Subcutaneous adipose tissue (tissue), 4 donors: Measurements from ENCODE around the gene ARID1A. TPM values are rescaled to one million over a fixed set of nuclear protein-coding genes. Genes with fewer than 3 reads are reported as not detected.

ENCODE experiments used
- total RNA-seq, 4 donors: library from RNA; depleted of rRNA; stranded (reverse); fragments of >200 nt; gene quantifications; one replicate each; pipeline ENCODE4 v1.1.0, GENCODE V29; 2016
- TF ChIP-seq, protein P1 (sequence below): fragments of 450-650 bp; IDR thresholded peaks from one replicate; pipeline ENCODE4 v1.5.1; 2016; ENCODE audit warnings: low read depth, mild to moderate bottlenecking, control low read depth, antibody characterized with exemption, moderate library complexity

ARID1A gene
- total RNA-seq, 4 donors from 2014 or later: 25.1 to 50.7 (median 31.3) TPM

DNA sequence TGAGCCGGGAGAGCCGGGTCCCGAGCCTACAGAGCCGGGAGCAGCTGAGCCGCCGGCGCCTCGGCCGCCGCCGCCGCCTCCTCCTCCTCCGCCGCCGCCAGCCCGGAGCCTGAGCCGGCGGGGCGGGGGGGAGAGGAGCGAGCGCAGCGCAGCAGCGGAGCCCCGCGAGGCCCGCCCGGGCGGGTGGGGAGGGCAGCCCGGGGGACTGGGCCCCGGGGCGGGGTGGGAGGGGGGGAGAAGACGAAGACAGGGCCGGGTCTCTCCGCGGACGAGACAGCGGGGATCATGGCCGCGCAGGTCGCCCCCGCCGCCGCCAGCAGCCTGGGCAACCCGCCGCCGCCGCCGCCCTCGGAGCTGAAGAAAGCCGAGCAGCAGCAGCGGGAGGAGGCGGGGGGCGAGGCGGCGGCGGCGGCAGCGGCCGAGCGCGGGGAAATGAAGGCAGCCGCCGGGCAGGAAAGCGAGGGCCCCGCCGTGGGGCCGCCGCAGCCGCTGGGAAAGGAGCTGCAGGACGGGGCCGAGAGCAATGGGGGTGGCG lies 371 bp downstream of the ARID1A start:
- TF ChIP-seq, protein P1, sequence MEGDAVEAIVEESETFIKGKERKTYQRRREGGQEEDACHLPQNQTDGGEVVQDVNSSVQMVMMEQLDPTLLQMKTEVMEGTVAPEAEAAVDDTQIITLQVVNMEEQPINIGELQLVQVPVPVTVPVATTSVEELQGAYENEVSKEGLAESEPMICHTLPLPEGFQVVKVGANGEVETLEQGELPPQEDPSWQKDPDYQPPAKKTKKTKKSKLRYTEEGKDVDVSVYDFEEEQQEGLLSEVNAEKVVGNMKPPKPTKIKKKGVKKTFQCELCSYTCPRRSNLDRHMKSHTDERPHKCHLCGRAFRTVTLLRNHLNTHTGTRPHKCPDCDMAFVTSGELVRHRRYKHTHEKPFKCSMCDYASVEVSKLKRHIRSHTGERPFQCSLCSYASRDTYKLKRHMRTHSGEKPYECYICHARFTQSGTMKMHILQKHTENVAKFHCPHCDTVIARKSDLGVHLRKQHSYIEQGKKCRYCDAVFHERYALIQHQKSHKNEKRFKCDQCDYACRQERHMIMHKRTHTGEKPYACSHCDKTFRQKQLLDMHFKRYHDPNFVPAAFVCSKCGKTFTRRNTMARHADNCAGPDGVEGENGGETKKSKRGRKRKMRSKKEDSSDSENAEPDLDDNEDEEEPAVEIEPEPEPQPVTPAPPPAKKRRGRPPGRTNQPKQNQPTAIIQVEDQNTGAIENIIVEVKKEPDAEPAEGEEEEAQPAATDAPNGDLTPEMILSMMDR: no peak

DNA sequence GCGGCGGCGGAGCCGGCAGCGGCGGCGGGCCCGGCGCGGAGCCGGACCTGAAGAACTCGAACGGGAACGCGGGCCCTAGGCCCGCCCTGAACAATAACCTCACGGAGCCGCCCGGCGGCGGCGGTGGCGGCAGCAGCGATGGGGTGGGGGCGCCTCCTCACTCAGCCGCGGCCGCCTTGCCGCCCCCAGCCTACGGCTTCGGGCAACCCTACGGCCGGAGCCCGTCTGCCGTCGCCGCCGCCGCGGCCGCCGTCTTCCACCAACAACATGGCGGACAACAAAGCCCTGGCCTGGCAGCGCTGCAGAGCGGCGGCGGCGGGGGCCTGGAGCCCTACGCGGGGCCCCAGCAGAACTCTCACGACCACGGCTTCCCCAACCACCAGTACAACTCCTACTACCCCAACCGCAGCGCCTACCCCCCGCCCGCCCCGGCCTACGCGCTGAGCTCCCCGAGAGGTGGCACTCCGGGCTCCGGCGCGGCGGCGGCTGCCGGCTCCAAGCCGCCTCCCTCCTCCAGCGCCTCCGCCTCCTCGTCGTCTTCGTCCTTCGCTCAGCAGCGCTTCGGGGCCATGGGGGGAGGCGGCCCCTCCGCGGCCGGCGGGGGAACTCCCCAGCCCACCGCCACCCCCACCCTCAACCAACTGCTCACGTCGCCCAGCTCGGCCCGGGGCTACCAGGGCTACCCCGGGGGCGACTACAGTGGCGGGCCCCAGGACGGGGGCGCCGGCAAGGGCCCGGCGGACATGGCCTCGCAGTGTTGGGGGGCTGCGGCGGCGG lies 1.0 kb downstream of the ARID1A start:
- TF ChIP-seq, protein P1: no peak

DNA sequence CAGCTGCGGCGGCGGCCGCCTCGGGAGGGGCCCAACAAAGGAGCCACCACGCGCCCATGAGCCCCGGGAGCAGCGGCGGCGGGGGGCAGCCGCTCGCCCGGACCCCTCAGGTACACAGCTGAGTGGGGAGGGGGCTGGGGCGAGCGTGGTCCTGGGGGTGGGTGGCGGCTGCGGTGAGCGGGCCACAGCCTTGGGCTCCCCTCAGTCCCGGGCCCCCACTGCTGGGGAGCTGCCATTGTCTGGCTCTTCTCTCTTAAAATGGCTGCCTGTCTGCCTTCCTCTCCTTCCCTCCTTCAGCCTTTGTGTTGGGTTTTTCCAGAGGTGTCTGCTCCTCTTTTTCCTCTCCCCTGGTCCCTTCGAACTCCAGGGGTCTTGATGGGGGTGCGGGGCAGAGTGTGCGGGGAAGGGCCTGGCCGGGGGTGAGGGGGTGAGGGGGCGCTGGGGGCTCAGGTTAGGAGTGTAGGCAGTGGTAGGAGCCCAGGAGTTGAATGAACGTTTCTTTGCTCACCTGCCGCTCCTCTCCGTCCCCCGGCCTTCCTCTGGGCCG lies 1.7 kb downstream of the ARID1A start:
- TF ChIP-seq, protein P1: no peak

DNA sequence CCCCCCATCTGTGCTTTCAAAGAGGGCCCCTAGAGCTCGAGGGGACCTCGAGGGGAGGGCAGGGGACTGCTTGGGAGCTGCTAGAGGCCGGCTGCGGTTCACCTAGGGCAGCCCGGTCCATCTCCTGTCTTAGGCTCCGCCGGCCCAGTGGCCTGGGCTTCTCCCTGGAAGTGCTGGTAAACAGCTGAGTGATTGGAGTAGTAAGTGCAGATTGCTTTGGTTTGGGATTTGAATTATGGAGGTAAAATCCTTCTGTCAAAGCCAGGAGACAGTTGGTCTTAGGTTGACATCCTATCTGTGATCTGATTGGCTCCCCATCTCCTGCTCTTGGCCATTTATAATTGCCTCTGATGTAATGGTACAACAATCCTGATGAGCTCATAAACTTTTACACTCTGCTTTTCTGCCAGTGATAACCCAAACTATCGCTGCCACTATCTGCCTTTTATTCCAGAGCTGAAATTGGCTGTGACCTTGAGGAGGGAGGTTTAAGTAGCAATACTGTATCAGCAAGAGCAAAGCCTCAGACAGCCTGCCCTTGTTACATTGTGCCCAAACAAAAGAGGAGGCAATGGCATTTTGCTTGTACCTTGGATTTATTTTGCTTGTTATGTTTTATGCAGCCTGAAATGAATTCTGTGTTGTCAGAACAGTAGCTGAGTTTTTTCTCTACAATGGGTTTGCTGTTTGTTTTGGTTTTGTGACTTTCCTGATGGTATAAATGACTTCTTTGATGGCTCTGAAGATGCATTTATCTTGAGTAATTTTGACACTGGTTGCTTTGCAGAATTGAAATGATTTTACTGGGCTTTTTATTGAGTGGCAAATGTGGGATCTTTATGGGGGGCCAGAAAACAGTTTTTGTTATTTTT lies 2.4 kb downstream of the ARID1A start:
- TF ChIP-seq, protein P1: no peak

DNA sequence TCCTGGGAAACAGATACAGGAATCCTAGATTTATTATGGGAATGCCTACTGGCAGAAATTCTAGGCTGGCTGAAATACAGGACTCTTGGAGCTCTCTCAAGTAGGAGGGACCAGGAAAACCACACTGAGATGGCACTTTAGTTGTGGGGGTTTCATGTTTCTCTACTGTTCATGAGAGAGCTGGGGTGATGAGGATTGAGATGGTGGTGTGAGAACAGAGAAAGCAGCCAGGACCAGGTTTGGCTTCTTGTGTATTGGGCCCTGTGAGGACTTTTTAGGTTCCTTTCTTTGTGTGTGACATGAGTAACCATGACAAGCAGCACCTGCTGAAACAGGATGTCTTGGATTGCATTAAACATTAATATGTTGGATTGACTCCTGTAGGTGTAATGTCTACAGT lies 4.9 kb downstream of the ARID1A start:
- TF ChIP-seq, protein P1: no peak

DNA sequence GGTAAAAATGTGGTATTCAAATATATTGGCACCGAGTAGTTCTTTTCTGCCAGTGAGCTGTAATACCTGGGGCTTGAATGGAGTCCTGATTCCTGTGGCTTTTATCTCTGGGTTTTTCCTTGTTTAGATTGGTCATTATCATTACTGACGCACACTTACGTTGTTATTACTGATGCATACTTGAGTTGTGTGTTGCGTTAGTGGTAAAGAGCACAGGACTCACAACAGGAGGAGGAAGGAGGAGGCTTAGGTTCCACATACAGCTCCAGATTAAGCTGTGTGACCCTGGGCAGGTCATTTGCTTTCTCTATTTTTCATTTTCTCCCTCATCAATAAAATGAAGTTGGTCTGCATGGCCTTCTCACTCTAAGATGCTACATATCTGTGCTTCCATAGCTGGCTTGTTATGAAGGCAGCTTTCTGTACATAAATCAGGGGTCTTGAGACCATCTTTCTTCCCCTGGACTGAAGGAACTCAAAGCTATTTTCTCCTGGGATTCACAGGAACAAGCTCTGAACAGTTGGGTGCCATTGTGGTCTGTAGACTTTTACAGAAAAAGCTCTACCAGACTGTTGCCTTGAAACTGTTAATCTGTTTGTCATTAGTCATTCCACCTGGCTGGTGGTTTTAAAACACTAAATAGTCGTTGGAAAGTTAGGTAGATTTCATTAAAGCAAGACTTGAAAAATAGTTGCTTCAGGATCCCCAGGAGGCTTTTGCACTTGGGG lies 5.6 kb downstream of the ARID1A start:
- TF ChIP-seq, protein P1: no peak
